PC-3 (cell line): Measurements from ENCODE around the gene POLD2. TPM values are rescaled to one million over a fixed set of nuclear protein-coding genes. Genes with fewer than 3 reads are reported as not detected.

Experiments used
- ATAC-seq: fragments of 200-7000 bp; cut with Tn5 transposase; 2 replicates; pipeline ENCODE4 v1.9.1; 2020; ENCODE audit warnings: mild to moderate bottlenecking, moderate library complexity
- BruUV-seq: library from RNA; stranded (reverse); fragments of 400-500 nt; replicated peaks from 2 replicates; lab custom pipeline; 2021; lab: Mats Ljungman, UMichigan
- CTCF ChIA-PET: fragments of 300-600 bp; sonication (Branson Sonifier 250); formaldehyde crosslinking; loops from one replicate; lab custom pipeline; 2022; ENCODE audit warnings: antibody characterized with exemption; lab: Charles Lee
- POLR2A ChIA-PET: fragments of 300-600 bp; sonication (Branson Sonifier 250); formaldehyde crosslinking; loops from one replicate; lab custom pipeline; 2022; ENCODE audit warnings: antibody characterized with exemption; ENCODE audit not compliant: unreplicated experiment; lab: Charles Lee
- DNase-seq: peaks from one replicate; pipeline ENCODE4 v3.0.0-alpha.2; 2015
- H2AFZ ChIP-seq: fragments of 300-600 bp; sonication (generic); 2 replicates; pipeline ENCODE4 v1.6.0; 2016; ENCODE audit warnings: antibody characterized with exemption, low read length
- H3F3A ChIP-seq: fragments of 300-600 bp; sonication (generic); one replicate; pipeline ENCODE4 v1.6.0; 2017; ENCODE audit warnings: antibody characterized with exemption, low read length, control low read depth, mild to moderate bottlenecking; ENCODE audit not compliant: unreplicated experiment
- H3K27ac ChIP-seq: fragments of 300-600 bp; sonication (generic); 2 replicates; pipeline ENCODE4 v1.5.1; 2016; ENCODE audit warnings: mild to moderate bottlenecking, low read length
- H3K27me3 ChIP-seq: fragments of 300-600 bp; sonication (generic); 2 replicates; pipeline ENCODE4 v1.6.1; 2016; ENCODE audit warnings: low read length, mixed read lengths
- H3K36me3 ChIP-seq: fragments of 300-600 bp; sonication (generic); 2 replicates; pipeline ENCODE4 v1.6.1; 2016; ENCODE audit warnings: low read depth, mixed run types, low read length, mixed read lengths
- H3K4me1 ChIP-seq: fragments of 300-600 bp; sonication (generic); 2 replicates; pipeline ENCODE4 v1.5.1; 2016; ENCODE audit warnings: low read length; ENCODE audit not compliant: insufficient read depth
- H3K4me2 ChIP-seq: fragments of 300-600 bp; sonication (generic); 2 replicates; pipeline ENCODE4 v1.6.0; 2016; ENCODE audit warnings: low read length
- H3K4me3 ChIP-seq: fragments of 300-600 bp; sonication (generic); 2 replicates; pipeline ENCODE4 v1.5.1; 2016; ENCODE audit warnings: mild to moderate bottlenecking, low read length, mixed read lengths
- H3K79me2 ChIP-seq: fragments of 300-600 bp; sonication (generic); 2 replicates; pipeline ENCODE4 v1.6.1; 2017; ENCODE audit warnings: low read length, mixed read lengths
- H3K9ac ChIP-seq: fragments of 300-600 bp; sonication (generic); 2 replicates; pipeline ENCODE4 v1.6.0; 2016; ENCODE audit warnings: mild to moderate bottlenecking, low read length
- H3K9me2 ChIP-seq: fragments of 300-600 bp; sonication (generic); replicated peaks from 2 replicates; pipeline ENCODE4 v1.6.1; 2016; ENCODE audit warnings: mixed run types, low read length, mixed read lengths
- H3K9me3 ChIP-seq: fragments of 300-600 bp; sonication (generic); 2 replicates; pipeline ENCODE4 v1.6.1; 2016; ENCODE audit warnings: low read length, mixed read lengths
- H4K20me1 ChIP-seq: fragments of 300-600 bp; sonication (generic); 2 replicates; pipeline ENCODE4 v1.6.1; 2016; ENCODE audit warnings: low read length, mixed read lengths
- EZH2 ChIP-seq: fragments of 300-600 bp; sonication (generic); IDR thresholded peaks from one replicate; pipeline ENCODE4 v1.6.1; 2017; ENCODE audit warnings: antibody characterized with exemption, mild to moderate bottlenecking, low read length; ENCODE audit not compliant: unreplicated experiment
- EZH2phosphoT487 ChIP-seq: fragments of 300-600 bp; sonication (generic); IDR thresholded peaks from 2 replicates; pipeline ENCODE4 v1.6.1; 2018; ENCODE audit warnings: mild to moderate bottlenecking, antibody characterized with exemption, low read length, borderline replicate concordance
- intact Hi-C: fragments of 100-400 bp; cut with micrococcal nuclease; formaldehyde crosslinking; loops from 2 replicates; pipeline ENCODE4 v1.9.0; 2023
- total RNA-seq: library from RNA; depleted of rRNA; stranded (reverse); fragments of >200 nt; gene quantifications from 2 replicates; pipeline ENCODE4 v1.2.3, GENCODE V29; 2014
- TF ChIP-seq, protein P1 (sequence below): fragments of 300-600 bp; sonication (generic); conservative IDR thresholded peaks from 2 replicates; pipeline ENCODE4 v1.5.1; 2017; ENCODE audit warnings: antibody characterized with exemption, low read depth, mild to moderate bottlenecking, low read length

The POLD2 gene
- total RNA-seq, 1 experiment from 2014 or later, result 224 TPM

DNA sequence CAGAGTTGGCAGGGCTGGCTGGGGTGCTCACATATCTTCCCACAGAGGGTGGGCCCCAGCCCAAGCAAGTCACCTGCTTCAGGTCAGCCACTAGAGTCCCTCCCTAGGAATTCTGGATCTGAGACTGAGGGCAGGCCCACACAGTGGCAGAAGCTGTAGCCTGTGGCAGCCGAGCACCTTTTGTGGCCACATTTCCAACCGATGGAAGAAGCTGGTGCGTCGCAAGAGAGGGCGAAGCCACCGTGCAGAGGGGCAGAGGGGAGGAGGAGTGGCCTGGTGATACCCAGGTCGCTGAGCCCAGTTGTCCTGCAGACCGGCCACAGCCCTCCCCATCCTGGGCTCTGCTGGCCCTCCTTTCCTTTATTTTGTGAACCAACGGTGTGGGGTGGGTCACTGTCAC, 46.3 kb downstream of the POLD2 start:
- no peak for ATAC-seq
- H3K36me3 ChIP-seq, result peaks cover 18% of the 10 kb centered on the region; the same call in 1 of the 2 replicates
- peaks cover 21% of the 10 kb centered on the region for H3K79me2 ChIP-seq
- ChIA-PET CTCF (no interaction called here), POLR2A (no interaction called here)
- no peaks in the 10 kb centered on the region for H3K27me3 ChIP-seq
- BruUV-seq, result no TSS peak
- peaks cover 9% of the 10 kb centered on the region for H3F3A ChIP-seq
- no peaks in the 10 kb centered on the region for H3K9me3 ChIP-seq
- no peak for TF ChIP-seq EZH2phosphoT487
- TF ChIP-seq, protein P1, sequence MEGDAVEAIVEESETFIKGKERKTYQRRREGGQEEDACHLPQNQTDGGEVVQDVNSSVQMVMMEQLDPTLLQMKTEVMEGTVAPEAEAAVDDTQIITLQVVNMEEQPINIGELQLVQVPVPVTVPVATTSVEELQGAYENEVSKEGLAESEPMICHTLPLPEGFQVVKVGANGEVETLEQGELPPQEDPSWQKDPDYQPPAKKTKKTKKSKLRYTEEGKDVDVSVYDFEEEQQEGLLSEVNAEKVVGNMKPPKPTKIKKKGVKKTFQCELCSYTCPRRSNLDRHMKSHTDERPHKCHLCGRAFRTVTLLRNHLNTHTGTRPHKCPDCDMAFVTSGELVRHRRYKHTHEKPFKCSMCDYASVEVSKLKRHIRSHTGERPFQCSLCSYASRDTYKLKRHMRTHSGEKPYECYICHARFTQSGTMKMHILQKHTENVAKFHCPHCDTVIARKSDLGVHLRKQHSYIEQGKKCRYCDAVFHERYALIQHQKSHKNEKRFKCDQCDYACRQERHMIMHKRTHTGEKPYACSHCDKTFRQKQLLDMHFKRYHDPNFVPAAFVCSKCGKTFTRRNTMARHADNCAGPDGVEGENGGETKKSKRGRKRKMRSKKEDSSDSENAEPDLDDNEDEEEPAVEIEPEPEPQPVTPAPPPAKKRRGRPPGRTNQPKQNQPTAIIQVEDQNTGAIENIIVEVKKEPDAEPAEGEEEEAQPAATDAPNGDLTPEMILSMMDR, result no peak
- TF ChIP-seq EZH2, result no peak
- H4K20me1 ChIP-seq, result no peaks in the 10 kb centered on the region
- no peak overlapping the region for H2AFZ ChIP-seq
- H3K4me2 ChIP-seq, result no peak overlapping the region
- no peak for DNase-seq
- intact Hi-C loops, result no loop called here
- H3K27ac ChIP-seq, result no peak overlapping the region
- H3K9ac ChIP-seq, result no peak overlapping the region
- no peak overlapping the region for H3K4me3 ChIP-seq
- no peaks in the 10 kb centered on the region for H3K9me2 ChIP-seq
- peaks cover 40% of the 10 kb centered on the region for H3K4me1 ChIP-seq

GRCh38 chr7:44076101-44076895, 47.0 kb downstream of the POLD2 start:
- Histone ChIP-seq H3K27me3 (no peaks in the 10 kb centered on the region), H3K9ac (no peak overlapping the region), H3K9me3 (no peaks in the 10 kb centered on the region), H3K4me1 (peaks cover 47% of the 10 kb centered on the region), H3K27ac (no peak overlapping the region), H4K20me1 (no peaks in the 10 kb centered on the region), H3K9me2 (no peaks in the 10 kb centered on the region), H3K36me3 (peaks cover 18% of the 10 kb centered on the region; the same call in 1 of the 2 replicates), H3K4me2 (no peak overlapping the region), H3F3A (peaks cover 9% of the 10 kb centered on the region), H2AFZ (no peak overlapping the region), H3K4me3 (no peak overlapping the region), H3K79me2 (peaks cover 13% of the 10 kb centered on the region)
- ChIA-PET POLR2A (no interaction called here), CTCF (no interaction called here)
- no TSS peak for BruUV-seq
- intact Hi-C loops, result no loop called here
- DNase-seq, result no peak
- no peak for TF ChIP-seq EZH2phosphoT487
- ATAC-seq, result no peak

DNA sequence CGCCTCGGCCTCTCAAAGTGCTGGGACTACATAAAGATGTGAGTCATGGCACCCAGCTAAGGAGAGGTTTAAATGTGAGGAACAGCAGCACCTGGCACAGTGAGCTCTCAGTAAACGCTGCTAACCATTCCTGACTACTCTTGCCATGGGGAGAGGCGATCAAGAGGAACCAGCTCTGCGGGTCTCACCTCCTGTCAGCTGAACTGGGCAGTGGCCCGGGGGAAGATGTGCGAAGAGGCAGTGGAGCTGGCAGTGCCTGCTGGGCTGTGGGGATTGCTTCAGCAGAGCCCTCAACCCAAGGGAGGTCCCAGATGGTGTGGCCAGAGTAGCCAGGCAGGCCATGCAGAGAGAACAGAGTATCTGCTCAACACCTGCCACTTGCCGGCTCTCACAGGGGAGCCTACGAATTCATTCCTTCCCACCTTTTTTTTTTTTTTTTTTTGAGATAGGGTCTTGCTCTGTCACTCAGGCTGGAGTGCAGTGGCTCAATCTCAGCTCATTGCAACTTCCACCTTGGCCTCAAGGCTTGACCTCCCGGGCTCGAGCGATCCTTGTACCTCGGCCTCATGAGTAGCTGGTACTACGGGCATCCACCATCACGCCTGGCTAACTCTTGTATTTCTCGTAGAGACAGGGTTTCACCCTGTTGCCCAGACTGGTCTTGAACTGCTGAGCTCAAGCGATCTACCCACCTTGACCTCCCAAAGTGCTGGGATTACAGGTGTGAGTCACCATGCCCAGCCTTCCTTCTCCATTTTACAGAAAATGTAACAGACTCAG, 47.9 kb downstream of the POLD2 start:
- intact Hi-C loops, result no loop called here
- DNase-seq (peak; percentile 65), ATAC-seq (no peak)
- BruUV-seq, result no TSS peak
- no peak overlapping the region for H3K9ac ChIP-seq
- no peak overlapping the region for H2AFZ ChIP-seq
- TF ChIP-seq EZH2phosphoT487 (no peak), EZH2 (no peak)
- TF ChIP-seq, protein P1, result no peak
- H3K4me1 ChIP-seq, result peaks cover 49% of the 10 kb centered on the region
- peaks cover 5% of the 10 kb centered on the region; the same call in 1 of the 2 replicates for H3K79me2 ChIP-seq
- no peak overlapping the region for H3K4me2 ChIP-seq
- no peaks in the 10 kb centered on the region for H3K9me3 ChIP-seq
- no peaks in the 10 kb centered on the region for H3K27me3 ChIP-seq
- H3K27ac ChIP-seq, result peak overlapping the region; percentile 99
- ChIA-PET POLR2A (no interaction called here), CTCF (no interaction called here)
- no peaks in the 10 kb centered on the region for H3K9me2 ChIP-seq
- H4K20me1 ChIP-seq, result no peaks in the 10 kb centered on the region
- H3F3A ChIP-seq, result peaks cover 9% of the 10 kb centered on the region
- no peak overlapping the region for H3K4me3 ChIP-seq
- peaks cover 18% of the 10 kb centered on the region; the same call in 1 of the 2 replicates for H3K36me3 ChIP-seq
